MM.1S (cell line): ENCODE results near the gene UMOD.

Experiments
- DNase-seq: peaks from one replicate; pipeline ENCODE4 v3.0.0-alpha.2; 2015
- H2AFZ ChIP-seq: fragments of 300-600 bp; sonication (generic); 2 replicates; pipeline ENCODE4 v1.6.0; 2016; ENCODE audit warnings: antibody characterized with exemption, low read length
- H3F3A ChIP-seq: fragments of 300-600 bp; sonication (generic); 2 replicates; pipeline ENCODE4 v1.6.1; 2016; ENCODE audit warnings: mild to moderate bottlenecking, antibody characterized with exemption, low read length, moderate library complexity, mixed read lengths; ENCODE audit not compliant: insufficient read depth
- H3K27ac ChIP-seq: fragments of 300-600 bp; sonication (generic); 2 replicates; pipeline ENCODE4 v1.5.1; 2016; ENCODE audit warnings: mild to moderate bottlenecking, low read length
- H3K27me3 ChIP-seq: fragments of 300-600 bp; sonication (generic); replicated peaks from 2 replicates; pipeline ENCODE4 v1.6.0; 2016; ENCODE audit warnings: low read length; ENCODE audit not compliant: insufficient read depth
- H3K36me3 ChIP-seq: fragments of 300-600 bp; sonication (generic); replicated peaks from 2 replicates; pipeline ENCODE4 v1.6.1; 2016; ENCODE audit warnings: mild to moderate bottlenecking, low read length, mixed read lengths; ENCODE audit not compliant: insufficient read depth
- H3K4me1 ChIP-seq: fragments of 300-600 bp; sonication (generic); 2 replicates; pipeline ENCODE4 v1.6.1; 2016; ENCODE audit warnings: low read length, mixed read lengths
- H3K4me2 ChIP-seq: fragments of 300-600 bp; sonication (generic); 2 replicates; pipeline ENCODE4 v1.6.0; 2016; ENCODE audit warnings: low read depth, low read length
- H3K4me3 ChIP-seq: fragments of 300-600 bp; sonication (generic); 2 replicates; pipeline ENCODE4 v1.5.1; 2016; ENCODE audit warnings: low read length, mixed read lengths
- H3K79me2 ChIP-seq: fragments of 300-600 bp; sonication (generic); 2 replicates; pipeline ENCODE4 v1.6.1; 2016; ENCODE audit warnings: mixed run types, low read length, mixed read lengths
- H3K9ac ChIP-seq: fragments of 300-600 bp; sonication (generic); 2 replicates; pipeline ENCODE4 v1.6.1; 2016; ENCODE audit warnings: low read length, mixed read lengths
- H3K9me2 ChIP-seq: fragments of 300-600 bp; sonication (generic); replicated peaks from 2 replicates; pipeline ENCODE4 v1.6.1; 2016; ENCODE audit warnings: mild to moderate bottlenecking, low read length, mixed read lengths; ENCODE audit not compliant: insufficient read depth
- H3K9me3 ChIP-seq: fragments of 300-600 bp; sonication (generic); replicated peaks from 2 replicates; pipeline ENCODE4 v1.6.1; 2016; ENCODE audit warnings: mild to moderate bottlenecking, low read length, mixed read lengths; ENCODE audit not compliant: insufficient read depth
- H4K20me1 ChIP-seq: fragments of 300-600 bp; sonication (generic); 2 replicates; pipeline ENCODE4 v1.6.1; 2016; ENCODE audit warnings: mild to moderate bottlenecking, low read length, moderate library complexity, mixed read lengths; ENCODE audit not compliant: insufficient read depth
- EZH2 ChIP-seq: fragments of 300-600 bp; sonication (generic); optimal IDR thresholded peaks from 2 replicates; pipeline ENCODE3; 2017; ENCODE audit warnings: low read depth, mild to moderate bottlenecking, antibody characterized with exemption, low read length, mixed read lengths
- EZH2phosphoT487 ChIP-seq: fragments of 300-600 bp; sonication (generic); IDR thresholded peaks from 2 replicates; pipeline ENCODE4 v1.6.1; 2018; ENCODE audit warnings: antibody characterized with exemption, low read length
- TF ChIP-seq, protein P1 (sequence below): fragments of 300-600 bp; sonication (generic); IDR thresholded peaks from 2 replicates; pipeline ENCODE4 v1.5.1; 2016; ENCODE audit warnings: antibody characterized with exemption, low read length, mixed read lengths

UMOD gene

DNA sequence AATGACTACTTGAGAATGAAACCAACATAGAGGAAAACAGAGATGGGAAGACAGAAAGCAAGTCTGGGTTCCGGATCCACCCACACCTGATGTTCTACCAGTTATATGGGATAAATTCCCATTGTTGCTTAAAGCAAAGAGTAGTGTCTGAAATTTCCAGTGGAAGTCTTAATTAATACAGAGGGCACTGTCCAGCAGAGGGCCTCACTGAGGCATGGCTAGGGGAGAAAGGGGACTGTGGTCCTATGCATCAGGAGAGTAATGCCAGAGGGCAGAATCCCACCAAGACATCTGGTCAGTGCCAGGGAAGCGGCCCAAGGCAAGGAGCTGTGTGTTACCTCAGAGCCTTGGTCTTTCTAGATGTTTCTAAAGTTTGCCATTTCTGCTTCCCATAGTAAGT lies 7.5 kb upstream of the UMOD start:
- no peak for DNase-seq
- no peaks in the 10 kb centered on the region for H3K27me3 ChIP-seq
- no peak overlapping the region for H3K27ac ChIP-seq
- H3K9me2 ChIP-seq = no peaks in the 10 kb centered on the region
- H3K4me3 ChIP-seq = no peak overlapping the region
- H3F3A ChIP-seq = no peaks in the 10 kb centered on the region
- TF ChIP-seq, protein P1, sequence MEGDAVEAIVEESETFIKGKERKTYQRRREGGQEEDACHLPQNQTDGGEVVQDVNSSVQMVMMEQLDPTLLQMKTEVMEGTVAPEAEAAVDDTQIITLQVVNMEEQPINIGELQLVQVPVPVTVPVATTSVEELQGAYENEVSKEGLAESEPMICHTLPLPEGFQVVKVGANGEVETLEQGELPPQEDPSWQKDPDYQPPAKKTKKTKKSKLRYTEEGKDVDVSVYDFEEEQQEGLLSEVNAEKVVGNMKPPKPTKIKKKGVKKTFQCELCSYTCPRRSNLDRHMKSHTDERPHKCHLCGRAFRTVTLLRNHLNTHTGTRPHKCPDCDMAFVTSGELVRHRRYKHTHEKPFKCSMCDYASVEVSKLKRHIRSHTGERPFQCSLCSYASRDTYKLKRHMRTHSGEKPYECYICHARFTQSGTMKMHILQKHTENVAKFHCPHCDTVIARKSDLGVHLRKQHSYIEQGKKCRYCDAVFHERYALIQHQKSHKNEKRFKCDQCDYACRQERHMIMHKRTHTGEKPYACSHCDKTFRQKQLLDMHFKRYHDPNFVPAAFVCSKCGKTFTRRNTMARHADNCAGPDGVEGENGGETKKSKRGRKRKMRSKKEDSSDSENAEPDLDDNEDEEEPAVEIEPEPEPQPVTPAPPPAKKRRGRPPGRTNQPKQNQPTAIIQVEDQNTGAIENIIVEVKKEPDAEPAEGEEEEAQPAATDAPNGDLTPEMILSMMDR = peak; percentile 8; the same call in 1 of the 2 replicates
- no peak for TF ChIP-seq EZH2
- H3K79me2 ChIP-seq = no peaks in the 10 kb centered on the region
- H3K4me1 ChIP-seq = no peaks in the 10 kb centered on the region
- H3K9ac ChIP-seq = no peak overlapping the region
- H3K4me2 ChIP-seq = no peak overlapping the region
- no peaks in the 10 kb centered on the region for H3K36me3 ChIP-seq
- H3K9me3 ChIP-seq = no peaks in the 10 kb centered on the region
- H2AFZ ChIP-seq = no peak overlapping the region
- H4K20me1 ChIP-seq = no peaks in the 10 kb centered on the region

DNA sequence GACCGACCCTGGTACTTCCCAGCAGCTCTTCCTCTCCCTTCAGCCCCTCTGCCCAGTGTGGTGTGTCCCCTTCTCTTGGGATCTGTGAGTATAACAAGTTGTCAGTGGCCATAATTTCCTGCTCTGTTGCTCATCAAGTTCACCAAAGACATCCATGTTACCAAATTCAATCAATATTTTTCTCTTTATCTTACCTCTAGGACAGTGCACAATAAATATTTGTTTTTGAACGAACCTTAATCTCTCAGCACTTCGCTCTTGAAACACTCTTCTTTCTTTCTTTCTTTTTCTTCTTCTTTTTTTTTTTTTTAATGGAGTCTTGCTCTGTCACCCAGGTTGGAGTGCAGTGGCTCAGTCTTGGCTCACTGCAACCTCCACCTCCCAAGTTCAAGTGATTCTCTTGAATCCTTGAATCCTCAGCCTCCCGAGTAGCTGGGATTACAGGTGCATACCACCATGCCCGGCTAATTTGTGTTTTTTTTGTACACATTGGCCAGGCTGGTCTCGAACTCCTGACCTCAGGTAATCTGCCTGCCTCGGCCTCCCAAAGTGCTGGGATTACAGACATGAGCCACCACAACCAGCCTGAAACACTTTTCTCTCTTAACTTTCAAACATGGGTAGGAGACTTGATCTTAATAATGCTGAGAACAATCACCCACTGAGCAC lies 2.7 kb upstream of the UMOD start:
- Histone ChIP-seq H2AFZ (no peak overlapping the region), H3K4me3 (no peak overlapping the region), H3K79me2 (no peaks in the 10 kb centered on the region), H3K9me3 (no peaks in the 10 kb centered on the region), H3K27ac (no peak overlapping the region), H3K9ac (no peak overlapping the region), H3K36me3 (no peaks in the 10 kb centered on the region), H4K20me1 (no peaks in the 10 kb centered on the region), H3K4me2 (no peak overlapping the region), H3K27me3 (no peaks in the 10 kb centered on the region), H3K9me2 (no peaks in the 10 kb centered on the region), H3K4me1 (no peaks in the 10 kb centered on the region), H3F3A (no peaks in the 10 kb centered on the region)
- DNase-seq = no peak
- no peak for TF ChIP-seq EZH2
- TF ChIP-seq, protein P1 = no peak

DNA sequence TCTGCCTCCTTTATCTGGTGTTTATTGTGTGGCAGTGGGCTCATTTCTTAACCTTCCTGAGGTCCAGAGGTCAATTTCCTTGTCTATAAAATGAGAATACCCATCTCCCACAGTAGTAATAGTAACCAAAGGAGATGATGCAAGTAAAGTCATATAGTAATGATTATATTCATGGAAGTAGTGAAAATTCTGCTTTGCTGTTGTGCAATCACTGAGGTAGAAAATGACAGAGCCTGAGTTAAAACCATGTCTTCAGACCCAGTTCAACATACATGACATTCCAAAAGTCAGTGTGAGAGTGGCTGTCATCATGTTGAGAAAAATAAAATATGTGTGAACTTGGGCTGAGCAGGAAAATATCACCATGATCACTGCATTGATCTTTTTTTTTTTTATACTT lies 864 bp upstream of the UMOD start:
- H3K4me2 ChIP-seq = no peak overlapping the region
- no peaks in the 10 kb centered on the region for H3F3A ChIP-seq
- DNase-seq = no peak
- H4K20me1 ChIP-seq = no peaks in the 10 kb centered on the region
- no peaks in the 10 kb centered on the region for H3K9me2 ChIP-seq
- no peaks in the 10 kb centered on the region for H3K36me3 ChIP-seq
- H3K9me3 ChIP-seq = no peaks in the 10 kb centered on the region
- no peak overlapping the region for H3K9ac ChIP-seq
- no peak overlapping the region for H3K4me3 ChIP-seq
- no peaks in the 10 kb centered on the region for H3K27me3 ChIP-seq
- TF ChIP-seq, protein P1 = no peak
- no peak for TF ChIP-seq EZH2
- TF ChIP-seq EZH2phosphoT487 = no peak
- H3K79me2 ChIP-seq = no peaks in the 10 kb centered on the region
- no peak overlapping the region for H2AFZ ChIP-seq
- H3K27ac ChIP-seq = no peak overlapping the region
- H3K4me1 ChIP-seq = no peaks in the 10 kb centered on the region
